GM12878 (cell line): ENCODE data around the gene PPL. TPM values are rescaled to one million over a fixed set of nuclear protein-coding genes. Genes with fewer than 3 reads are reported as not detected.

ENCODE experiments used
- ATAC-seq: fragments of 200-7000 bp; cut with Tn5 transposase; 3 replicates; pipeline ENCODE4 v1.9.1; 2020; ENCODE audit warnings: mild to moderate bottlenecking, moderate library complexity
- BruUV-seq: library from RNA; stranded (reverse); fragments of 400-500 nt; replicated peaks from 2 replicates; lab custom pipeline; 2021; lab: Mats Ljungman, UMichigan
- CTCF ChIA-PET: fragments of 300-600 bp; sonication (Branson Sonifier 250); formaldehyde crosslinking; extraction: SDS; loops from one replicate; lab custom pipeline; 2021; ENCODE audit warnings: inconsistent platforms; lab: Yijun Ruan, JAX
- POLR2A ChIA-PET: fragments of 350-600 bp; formaldehyde crosslinking; extraction: SDS; loops from one replicate; lab custom pipeline; 2021; ENCODE audit warnings: inconsistent platforms; lab: Charles Lee
- RAD21 ChIA-PET: fragments of 300-600 bp; sonication (Branson Sonifier 250); formaldehyde crosslinking; loops from one replicate; lab custom pipeline; 2023; ENCODE audit warnings: antibody characterized with exemption; ENCODE audit not compliant: unreplicated experiment; lab: Charles Lee
- SMC1A ChIA-PET: fragments of 300-600 bp; sonication (Branson Sonifier 250); formaldehyde crosslinking; loops from one replicate; lab custom pipeline; 2023; ENCODE audit not compliant: unreplicated experiment, uncharacterized antibody; lab: Charles Lee
- DNase-seq: peaks from one replicate; pipeline ENCODE4 v3.0.0-alpha.2; 2011; ENCODE audit warnings: low read depth, low spot score
- FAIRE-seq: peaks from 3 replicates; lab custom pipeline; 2011; peaks lifted over from hg19 to GRCh38; lab: Jason Lieb, UNC
- H2AFZ ChIP-seq: 2 replicates; pipeline ENCODE4 v1.6.0; 2011; ENCODE audit warnings: low read depth, low read length, control low read depth; ENCODE audit not compliant: control insufficient read depth
- H3K27ac ChIP-seq: 2 replicates; pipeline ENCODE4 v1.5.1; 2011; ENCODE audit warnings: control low read depth; ENCODE audit not compliant: control insufficient read depth, insufficient read depth
- H3K27me3 ChIP-seq, 2 experiments: replicated peaks in 1 of 2; 2 replicates each; pipeline versions ENCODE4 v1.6.0 to v1.6.1; 2011; ENCODE audit warnings: low read length in 1 of 2; ENCODE audit not compliant: control insufficient read depth in 2 of 2, insufficient read depth in 2 of 2
- H3K36me3 ChIP-seq, 2 experiments: 2 replicates each; pipeline ENCODE4 v1.5.1; 2011; ENCODE audit warnings: low read length in 1 of 2; ENCODE audit not compliant: control insufficient read depth in 2 of 2, insufficient read depth in 2 of 2
- H3K4me1 ChIP-seq: 2 replicates; pipeline ENCODE4 v1.6.1; 2011; ENCODE audit warnings: mild to moderate bottlenecking, low read length, moderate library complexity, mixed read lengths; ENCODE audit not compliant: control insufficient read depth, insufficient read depth
- H3K4me2 ChIP-seq: 2 replicates; pipeline ENCODE4 v1.6.0; 2011; ENCODE audit warnings: control low read depth; ENCODE audit not compliant: control insufficient read depth, insufficient read depth
- H3K4me3 ChIP-seq: fragments of 200-600 bp; sonication (generic); 2 replicates; pipeline ENCODE4 v1.5.1; 2016
- H3K79me2 ChIP-seq: 2 replicates; pipeline ENCODE4 v1.6.0; 2011; ENCODE audit warnings: low read length; ENCODE audit not compliant: control insufficient read depth, insufficient read depth
- H3K9ac ChIP-seq: 2 replicates; pipeline ENCODE4 v1.8.0; 2011; ENCODE audit warnings: low read length, control low read depth, mixed read lengths; ENCODE audit not compliant: control insufficient read depth, insufficient read depth
- H3K9me3 ChIP-seq: replicated peaks from 3 replicates; pipeline ENCODE4 v1.5.1; 2011; ENCODE audit warnings: mild to moderate bottlenecking, low read length; ENCODE audit not compliant: control insufficient read depth, insufficient read depth
- H4K20me1 ChIP-seq: 2 replicates; pipeline ENCODE4 v1.6.0; 2011; ENCODE audit not compliant: control insufficient read depth, insufficient read depth
- CREB1 ChIP-seq: IDR thresholded peaks from 2 replicates; pipeline ENCODE4 v1.6.1; 2012; ENCODE audit warnings: low read depth, mild to moderate bottlenecking, inconsistent platforms
- EGR1 ChIP-seq, 2 experiments: IDR thresholded peaks; 1 replicate in 1 of 2; 2 replicates in 1 of 2; pipeline ENCODE4 v1.6.1; 2011 to 2012; ENCODE audit warnings: low read depth in 2 of 2, low read length in 2 of 2, borderline replicate concordance in 1 of 2, mild to moderate bottlenecking in 1 of 2, moderate library complexity in 1 of 2
- IRF4 ChIP-seq: IDR thresholded peaks from 2 replicates; pipeline ENCODE4 v1.6.1; 2011; ENCODE audit warnings: low read depth, low read length
- NFYA ChIP-seq: IDR thresholded peaks from 2 replicates; pipeline ENCODE4 v1.6.1; 2011; ENCODE audit warnings: low read depth, mild to moderate bottlenecking, low read length, improper control_type of control experiment, borderline replicate concordance
- RAD21 ChIP-seq: IDR thresholded peaks from 2 replicates; pipeline ENCODE4 v1.6.1; 2011; ENCODE audit warnings: mild to moderate bottlenecking, low read depth, low read length, moderate library complexity; ENCODE audit not compliant: insufficient read depth
- RAD51 ChIP-seq: fragments of 450-650 bp; IDR thresholded peaks from 2 replicates; pipeline ENCODE4 v1.6.1; 2016; ENCODE audit warnings: moderate library complexity, mild to moderate bottlenecking, inconsistent platforms
- RB1 ChIP-seq: fragments of 450-650 bp; formaldehyde crosslinking; IDR thresholded peaks from 2 replicates; pipeline ENCODE4 v1.6.1; 2017; ENCODE audit warnings: mild to moderate bottlenecking, borderline replicate concordance
- RELA ChIP-seq: fragments of 450-650 bp; IDR thresholded peaks from 2 replicates; pipeline ENCODE4 v1.8.0; 2014; ENCODE audit warnings: borderline replicate concordance; ENCODE audit not compliant: partially characterized antibody
- SIN3A ChIP-seq: IDR thresholded peaks from 2 replicates; pipeline ENCODE4 v1.6.1; 2012; ENCODE audit warnings: low read depth, low read length, improper control_type of control experiment
- SUZ12 ChIP-seq: fragments of 200-600 bp; sonication (generic); IDR thresholded peaks from one replicate; pipeline ENCODE4 v1.6.1; 2018; ENCODE audit warnings: antibody characterized with exemption, mild to moderate bottlenecking; ENCODE audit not compliant: unreplicated experiment
- ZNF384 ChIP-seq: IDR thresholded peaks from 2 replicates; pipeline ENCODE4 v1.6.1; 2012; ENCODE audit warnings: low read depth, mild to moderate bottlenecking, low read length, improper control_type of control experiment, borderline replicate concordance
- WGBS: methylation state at CpG from one replicate; pipeline ENCODE4 v1.1.6; 2016; ENCODE audit warnings: low lambda C conversion rate; ENCODE audit not compliant: insufficient replicate concordance, insufficient coverage; ENCODE audit errors: missing lambda C conversion rate; 5-methylcytosine and 5-hydroxymethylcytosine counted together
- in situ Hi-C: fragments of 300-500 bp; cut with MboI; formaldehyde crosslinking; loops from 9 replicates; pipeline ENCODE4 v1.14.3; 2018; ENCODE audit warnings: mixed read lengths
- intact Hi-C: fragments of 100-400 bp; cut with micrococcal nuclease; formaldehyde crosslinking; loops from one replicate; pipeline ENCODE4 v1.14.2; 2022; ENCODE audit not compliant: unreplicated experiment
- polyA plus RNA-seq, 11 experiments: library from polyadenylated mRNA; depleted of rRNA in 4 of 11; unstranded in 6 of 11; stranded (reverse) in 5 of 11; fragments of >200 nt; fragmentation: Nextera tagmentation in 4 of 11; fragmentation: Illumina TruSeq in 1 of 11; extraction: Ambion mirVana in 4 of 11; extraction: Trizol in 1 of 11; gene quantifications; 1 replicate in 1 of 11; 2 replicates in 10 of 11; pipeline versions ENCODE4 v1.2.1 to v1.2.3, GENCODE V29; 2011 to 2016; ENCODE audit warnings: inconsistent platforms in 2 of 11, missing spikeins in 2 of 11, low read depth in 1 of 11
- total RNA-seq, 4 experiments: library from RNA; depleted of rRNA in 3 of 4; stranded (reverse); fragments of >200 nt in 3 of 4; fragmentation: Illumina TruSeq in 1 of 4; extraction: Trizol in 1 of 4; gene quantifications; 2 replicates each; pipeline versions ENCODE4 v1.2.1 to v1.2.3, GENCODE V29; 2013 to 2021
- TF ChIP-seq, protein P1 (sequence below): fragments of 450-650 bp; IDR thresholded peaks from 2 replicates; pipeline ENCODE4 v1.6.1; 2017; ENCODE audit warnings: mild to moderate bottlenecking, moderate library complexity
- TF ChIP-seq, protein P2 (sequence below): IDR thresholded peaks from 2 replicates; pipeline ENCODE4 v1.6.1; 2011; ENCODE audit warnings: borderline replicate concordance, low read depth, mild to moderate bottlenecking, moderate library complexity, low read length; ENCODE audit not compliant: insufficient read depth, poor library complexity, severe bottlenecking

Gene PPL
- total and polyA plus RNA-seq, 10 of the 15 experiments (the other 5 are each of a cell fraction or from before 2014, with no cell fraction given) = 0.03 to 0.47 (median 0.05) TPM; not detected in 2

- FAIRE-seq = no peak
- DNase-seq = no peak
- Histone ChIP-seq H3K4me3 (no peak overlapping the region), H3K27ac (no peak overlapping the region), H3K4me1 (peaks cover 7% of the 10 kb centered on the region; the same call in 1 of the 2 replicates), H4K20me1 (no peaks in the 10 kb centered on the region), H3K4me2 (no peak overlapping the region), H3K79me2 (no peaks in the 10 kb centered on the region), H3K36me3 (no peaks in the 10 kb centered on the region), H3K9ac (no peak overlapping the region), H3K27me3 (no peaks in the 10 kb centered on the region; a peak in 2 of 4 replicates), H3K9me3 (no peaks in the 10 kb centered on the region; the same call in 2 of the 3 replicates), H2AFZ (no peak overlapping the region)
- ATAC-seq = no peak
- SMC1A ChIA-PET = no interaction called here
- TF ChIP-seq IRF4 = no peak
- no peak for TF ChIP-seq RB1
- no peak for TF ChIP-seq ZNF384
- TF ChIP-seq RELA = no peak
- TF ChIP-seq NFYA = no peak
- no peak for TF ChIP-seq SIN3A
- TF ChIP-seq, protein P1, sequence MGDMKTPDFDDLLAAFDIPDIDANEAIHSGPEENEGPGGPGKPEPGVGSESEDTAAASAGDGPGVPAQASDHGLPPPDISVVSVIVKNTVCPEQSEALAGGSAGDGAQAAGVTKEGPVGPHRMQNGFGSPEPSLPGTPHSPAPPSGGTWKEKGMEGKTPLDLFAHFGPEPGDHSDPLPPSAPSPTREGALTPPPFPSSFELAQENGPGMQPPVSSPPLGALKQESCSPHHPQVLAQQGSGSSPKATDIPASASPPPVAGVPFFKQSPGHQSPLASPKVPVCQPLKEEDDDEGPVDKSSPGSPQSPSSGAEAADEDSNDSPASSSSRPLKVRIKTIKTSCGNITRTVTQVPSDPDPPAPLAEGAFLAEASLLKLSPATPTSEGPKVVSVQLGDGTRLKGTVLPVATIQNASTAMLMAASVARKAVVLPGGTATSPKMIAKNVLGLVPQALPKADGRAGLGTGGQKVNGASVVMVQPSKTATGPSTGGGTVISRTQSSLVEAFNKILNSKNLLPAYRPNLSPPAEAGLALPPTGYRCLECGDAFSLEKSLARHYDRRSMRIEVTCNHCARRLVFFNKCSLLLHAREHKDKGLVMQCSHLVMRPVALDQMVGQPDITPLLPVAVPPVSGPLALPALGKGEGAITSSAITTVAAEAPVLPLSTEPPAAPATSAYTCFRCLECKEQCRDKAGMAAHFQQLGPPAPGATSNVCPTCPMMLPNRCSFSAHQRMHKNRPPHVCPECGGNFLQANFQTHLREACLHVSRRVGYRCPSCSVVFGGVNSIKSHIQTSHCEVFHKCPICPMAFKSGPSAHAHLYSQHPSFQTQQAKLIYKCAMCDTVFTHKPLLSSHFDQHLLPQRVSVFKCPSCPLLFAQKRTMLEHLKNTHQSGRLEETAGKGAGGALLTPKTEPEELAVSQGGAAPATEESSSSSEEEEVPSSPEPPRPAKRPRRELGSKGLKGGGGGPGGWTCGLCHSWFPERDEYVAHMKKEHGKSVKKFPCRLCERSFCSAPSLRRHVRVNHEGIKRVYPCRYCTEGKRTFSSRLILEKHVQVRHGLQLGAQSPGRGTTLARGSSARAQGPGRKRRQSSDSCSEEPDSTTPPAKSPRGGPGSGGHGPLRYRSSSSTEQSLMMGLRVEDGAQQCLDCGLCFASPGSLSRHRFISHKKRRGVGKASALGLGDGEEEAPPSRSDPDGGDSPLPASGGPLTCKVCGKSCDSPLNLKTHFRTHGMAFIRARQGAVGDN = no peak
- TF ChIP-seq, protein P2, sequence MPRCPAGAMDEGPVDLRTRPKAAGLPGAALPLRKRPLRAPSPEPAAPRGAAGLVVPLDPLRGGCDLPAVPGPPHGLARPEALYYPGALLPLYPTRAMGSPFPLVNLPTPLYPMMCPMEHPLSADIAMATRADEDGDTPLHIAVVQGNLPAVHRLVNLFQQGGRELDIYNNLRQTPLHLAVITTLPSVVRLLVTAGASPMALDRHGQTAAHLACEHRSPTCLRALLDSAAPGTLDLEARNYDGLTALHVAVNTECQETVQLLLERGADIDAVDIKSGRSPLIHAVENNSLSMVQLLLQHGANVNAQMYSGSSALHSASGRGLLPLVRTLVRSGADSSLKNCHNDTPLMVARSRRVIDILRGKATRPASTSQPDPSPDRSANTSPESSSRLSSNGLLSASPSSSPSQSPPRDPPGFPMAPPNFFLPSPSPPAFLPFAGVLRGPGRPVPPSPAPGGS = no peak
- no peak for TF ChIP-seq RAD21
- no peak for TF ChIP-seq EGR1 (IDR thresholded peaks at IDR 0.05; ENCODE audit: borderline replicate concordance in 1 of 2, low read depth in 2 of 2, low read length in 2 of 2)
- no peak for TF ChIP-seq CREB1
- TF ChIP-seq RAD51 = no peak
- no peak for TF ChIP-seq SUZ12
- WGBS = 29% methylated on average over 3 of the region's 3 CpGs
- in situ Hi-C loops (no loop called here), intact Hi-C loops (loop anchor here (10.0 kb wide), 1 partner anchor 95 kb away; the partner anchor contains the start of gene C16orf89)
- RAD21 ChIA-PET = no interaction called here
- no TSS peak for BruUV-seq
- POLR2A ChIA-PET = no interaction called here
- CTCF ChIA-PET = no interaction called here
Observed at GRCh38 chr16:4970010-4970409, 33.1 kb upstream of the PPL start.
